ENCODE measurements around the gene AIFM3.

DNA sequence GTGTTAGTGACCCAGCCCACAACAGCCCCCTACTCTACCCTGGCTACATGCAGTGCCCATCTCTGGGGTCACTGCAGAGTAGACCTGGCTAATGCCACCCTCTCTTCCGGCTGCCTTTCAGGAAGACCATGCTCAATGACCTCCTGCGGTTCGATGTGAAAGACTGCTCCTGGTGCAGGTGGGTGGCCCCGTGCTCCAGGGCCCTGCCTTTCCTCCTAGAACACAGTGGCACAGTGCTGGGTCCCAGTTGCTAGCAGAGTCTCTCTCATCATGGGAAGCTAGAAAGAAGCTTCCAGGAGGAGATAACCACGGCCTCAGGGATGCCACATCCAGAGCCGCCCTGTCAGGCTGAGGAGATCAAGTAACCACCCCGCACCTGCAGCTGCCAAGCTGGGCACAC, 18.7 kb downstream of the AIFM3 start:
- TF ChIP-seq, protein P1, sequence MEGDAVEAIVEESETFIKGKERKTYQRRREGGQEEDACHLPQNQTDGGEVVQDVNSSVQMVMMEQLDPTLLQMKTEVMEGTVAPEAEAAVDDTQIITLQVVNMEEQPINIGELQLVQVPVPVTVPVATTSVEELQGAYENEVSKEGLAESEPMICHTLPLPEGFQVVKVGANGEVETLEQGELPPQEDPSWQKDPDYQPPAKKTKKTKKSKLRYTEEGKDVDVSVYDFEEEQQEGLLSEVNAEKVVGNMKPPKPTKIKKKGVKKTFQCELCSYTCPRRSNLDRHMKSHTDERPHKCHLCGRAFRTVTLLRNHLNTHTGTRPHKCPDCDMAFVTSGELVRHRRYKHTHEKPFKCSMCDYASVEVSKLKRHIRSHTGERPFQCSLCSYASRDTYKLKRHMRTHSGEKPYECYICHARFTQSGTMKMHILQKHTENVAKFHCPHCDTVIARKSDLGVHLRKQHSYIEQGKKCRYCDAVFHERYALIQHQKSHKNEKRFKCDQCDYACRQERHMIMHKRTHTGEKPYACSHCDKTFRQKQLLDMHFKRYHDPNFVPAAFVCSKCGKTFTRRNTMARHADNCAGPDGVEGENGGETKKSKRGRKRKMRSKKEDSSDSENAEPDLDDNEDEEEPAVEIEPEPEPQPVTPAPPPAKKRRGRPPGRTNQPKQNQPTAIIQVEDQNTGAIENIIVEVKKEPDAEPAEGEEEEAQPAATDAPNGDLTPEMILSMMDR (IDR thresholded peaks at IDR 0.05), result no peak
- TF ChIP-seq EZH2 (IDR thresholded peaks at IDR 0.05; ENCODE audit: borderline replicate concordance, insufficient read depth, low read depth, low read length, poor library complexity, severe bottlenecking), result no peak
